ENCODE results near the gene KCNJ11. TPM values are rescaled to one million over a fixed set of nuclear protein-coding genes. Genes with fewer than 3 reads are reported as not detected.

The KCNJ11 gene
- total and polyA plus RNA-seq, 4 experiments from 2014 or later = 0.24 TPM; not detected in 3

DNA sequence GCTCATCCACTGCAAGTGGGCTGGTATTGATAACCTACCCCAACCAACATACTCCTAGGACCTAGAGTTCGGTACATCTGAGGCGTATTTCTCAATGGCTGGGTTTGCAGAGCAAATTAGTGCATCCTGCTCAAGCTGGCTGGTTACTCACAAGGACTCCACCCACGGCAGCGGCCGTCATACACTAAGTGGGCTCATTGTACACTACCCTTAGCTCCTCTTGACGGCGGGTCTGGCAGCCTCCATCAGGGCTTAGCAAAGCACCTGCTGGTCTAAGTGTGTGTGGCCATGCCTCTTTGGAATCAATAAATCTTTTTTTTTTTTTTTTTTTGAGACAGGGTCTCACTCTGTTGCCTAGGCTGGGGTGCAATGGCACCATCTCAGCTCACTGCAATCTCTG is 20.2 kb upstream of the KCNJ11 start:
- Histone ChIP-seq H3K4me1 (ENCODE audit: insufficient read depth, low read length) (no peaks in the 10 kb centered on the region), H3K9me3 (ENCODE audit: control insufficient read depth in 1 of 2, low read length in 2 of 2) (no peaks in the 10 kb centered on the region), H3K27ac (ENCODE audit: low read depth, low read length) (no peak overlapping the region), H3K4me3 (ENCODE audit: low read length in 2 of 2) (no peak overlapping the region), H3K27me3 (ENCODE audit: insufficient read depth, low read length) (no peaks in the 10 kb centered on the region), H3K36me3 (ENCODE audit: insufficient read depth, low read length) (no peaks in the 10 kb centered on the region)
- H3K4me1 Mint-ChIP-seq = no peaks in the 10 kb centered on the region
- no peak overlapping the region for H3K4me3 Mint-ChIP-seq
- intact Hi-C loops (cut with micrococcal nuclease) = no loop called here
- CTCF ChIA-PET (ENCODE audit: partially characterized antibody) = interaction anchor here (0.7 to 1.0 kb wide), 3 partner anchors 22 to 98 kb away, joined by 3 read pairs; no protein-coding TSS in a partner anchor
- DNase-seq = no peak
- POLR2A ChIA-PET (ENCODE audit: partially characterized antibody) = no interaction called here
- peaks cover 0 to 5% of the 10 kb centered on the region in 2 donors for H3K27me3 Mint-ChIP-seq
- no peak overlapping the region for H3K27ac Mint-ChIP-seq
- H3K9me3 Mint-ChIP-seq = no peaks in the 10 kb centered on the region
- H3K36me3 Mint-ChIP-seq = no peaks in the 10 kb centered on the region

DNA sequence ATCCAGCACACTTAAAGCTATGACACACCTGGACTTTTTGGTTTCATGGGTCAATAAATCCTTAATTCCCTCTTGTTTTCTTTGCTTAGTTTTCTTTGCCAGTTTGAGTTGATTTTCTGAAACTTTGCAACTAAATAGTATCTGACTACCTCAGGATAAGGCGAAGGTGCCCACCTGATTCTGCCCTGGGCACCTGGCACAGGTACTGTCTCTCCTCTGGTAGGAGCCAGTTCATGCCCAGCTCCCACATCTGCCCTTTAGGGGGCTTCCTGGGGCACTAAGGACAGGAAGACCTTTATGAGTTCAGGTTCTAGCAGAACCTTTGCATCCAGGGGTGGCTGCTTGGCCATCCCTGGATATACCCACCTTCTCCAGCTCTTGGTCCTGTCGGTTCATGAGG is 19.6 kb upstream of the KCNJ11 start:
- Histone ChIP-seq H3K27me3 (ENCODE audit: insufficient read depth, low read length) (no peaks in the 10 kb centered on the region), H3K9me3 (ENCODE audit: control insufficient read depth in 1 of 2, low read length in 2 of 2) (no peaks in the 10 kb centered on the region), H3K36me3 (ENCODE audit: insufficient read depth, low read length) (no peaks in the 10 kb centered on the region), H3K27ac (ENCODE audit: low read depth, low read length) (no peak overlapping the region), H3K4me1 (ENCODE audit: insufficient read depth, low read length) (no peaks in the 10 kb centered on the region), H3K4me3 (ENCODE audit: low read length in 2 of 2) (no peak overlapping the region)
- H3K27ac Mint-ChIP-seq = no peak overlapping the region
- no peaks in the 10 kb centered on the region for H3K36me3 Mint-ChIP-seq
- ChIA-PET POLR2A (ENCODE audit: partially characterized antibody) (no interaction called here), CTCF (ENCODE audit: partially characterized antibody) (interaction anchor here (0.8 to 1.0 kb wide), 2 partner anchors 21 to 24 kb away, joined by 3 read pairs; no protein-coding TSS in a partner anchor)
- H3K4me1 Mint-ChIP-seq = no peaks in the 10 kb centered on the region
- H3K9me3 Mint-ChIP-seq = no peaks in the 10 kb centered on the region
- peaks cover 0 to 2% of the 10 kb centered on the region in 2 donors for H3K27me3 Mint-ChIP-seq
- intact Hi-C loops (cut with micrococcal nuclease) = no loop called here
- no peak overlapping the region for H3K4me3 Mint-ChIP-seq
- DNase-seq = no peak

DNA sequence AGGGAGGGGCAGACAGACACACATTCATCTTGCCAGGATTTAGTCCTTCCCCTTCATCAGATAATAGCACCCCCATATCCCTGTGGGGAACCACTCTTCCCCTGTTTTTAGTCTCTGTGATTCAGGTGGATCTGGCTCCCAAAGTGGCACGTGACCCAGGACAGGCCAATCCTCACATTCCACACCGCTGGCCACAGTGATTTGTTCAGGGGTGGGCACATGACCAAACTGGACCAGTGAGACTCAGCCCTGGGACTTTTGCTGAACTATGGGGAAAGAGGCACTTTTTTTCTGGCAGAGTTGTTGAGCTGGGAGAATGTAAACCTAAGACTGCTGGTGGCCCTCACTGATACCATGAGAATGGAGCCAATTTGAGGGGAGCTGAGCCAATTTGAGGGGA is 19.1 kb upstream of the KCNJ11 start:
- intact Hi-C loops (cut with micrococcal nuclease) = no loop called here
- peaks cover 0 to 2% of the 10 kb centered on the region in 2 donors for H3K27me3 Mint-ChIP-seq
- Histone ChIP-seq H3K4me1 (ENCODE audit: insufficient read depth, low read length) (no peaks in the 10 kb centered on the region), H3K9me3 (ENCODE audit: control insufficient read depth in 1 of 2, low read length in 2 of 2) (no peaks in the 10 kb centered on the region), H3K27ac (ENCODE audit: low read depth, low read length) (no peak overlapping the region), H3K27me3 (ENCODE audit: insufficient read depth, low read length) (no peaks in the 10 kb centered on the region), H3K36me3 (ENCODE audit: insufficient read depth, low read length) (no peaks in the 10 kb centered on the region), H3K4me3 (ENCODE audit: low read length in 2 of 2) (no peak overlapping the region)
- no peaks in the 10 kb centered on the region for H3K4me1 Mint-ChIP-seq
- no peak overlapping the region for H3K27ac Mint-ChIP-seq
- no peaks in the 10 kb centered on the region for H3K9me3 Mint-ChIP-seq
- ChIA-PET CTCF (ENCODE audit: partially characterized antibody) (no interaction called here), POLR2A (ENCODE audit: partially characterized antibody) (no interaction called here)
- H3K4me3 Mint-ChIP-seq = no peak overlapping the region
- H3K36me3 Mint-ChIP-seq = no peaks in the 10 kb centered on the region
- DNase-seq = no peak

DNA sequence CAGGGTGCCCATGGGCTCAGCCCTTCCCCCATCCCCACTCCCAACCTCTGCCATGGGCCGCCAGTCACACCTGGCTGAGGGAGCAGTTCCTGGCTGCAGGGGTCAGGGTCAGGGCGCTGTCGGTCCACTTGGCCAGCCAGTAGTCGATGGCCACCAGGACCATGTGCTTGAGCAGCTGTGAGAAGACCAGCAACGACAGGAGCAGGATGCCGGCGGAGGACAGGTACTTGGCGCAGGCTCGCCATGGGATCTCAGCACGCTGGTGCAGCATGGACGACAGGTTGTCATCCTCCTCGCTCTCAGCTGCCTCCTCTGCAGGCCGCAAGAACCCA is 18.3 kb upstream of the KCNJ11 start:
- no peak for DNase-seq
- Histone ChIP-seq H3K27ac (ENCODE audit: low read depth, low read length) (no peak overlapping the region), H3K4me1 (ENCODE audit: insufficient read depth, low read length) (no peaks in the 10 kb centered on the region), H3K4me3 (ENCODE audit: low read length in 2 of 2) (no peak overlapping the region), H3K36me3 (ENCODE audit: insufficient read depth, low read length) (no peaks in the 10 kb centered on the region), H3K9me3 (ENCODE audit: control insufficient read depth in 1 of 2, low read length in 2 of 2) (no peaks in the 10 kb centered on the region), H3K27me3 (ENCODE audit: insufficient read depth, low read length) (no peaks in the 10 kb centered on the region)
- Mint-ChIP-seq H3K4me3 (no peak overlapping the region), H3K27ac (no peak overlapping the region), H3K36me3 (no peaks in the 10 kb centered on the region), H3K4me1 (no peaks in the 10 kb centered on the region), H3K27me3 (peaks cover 0 to 2% of the 10 kb centered on the region in 2 donors), H3K9me3 (no peaks in the 10 kb centered on the region)
- intact Hi-C loops (cut with micrococcal nuclease) = no loop called here
- ChIA-PET CTCF (ENCODE audit: partially characterized antibody) (no interaction called here), POLR2A (ENCODE audit: partially characterized antibody) (no interaction called here)

GRCh38 chr11:17406082-17406817 is 17.8 kb upstream of the KCNJ11 start:
- CTCF ChIA-PET (ENCODE audit: partially characterized antibody) = no interaction called here

GRCh38 chr11:17405232-17406005 is 17.0 kb upstream of the KCNJ11 start:
- no peak for DNase-seq
- Mint-ChIP-seq H3K27me3 (no peaks in the 10 kb centered on the region), H3K27ac (no peak overlapping the region), H3K9me3 (no peaks in the 10 kb centered on the region), H3K36me3 (no peaks in the 10 kb centered on the region), H3K4me3 (no peak overlapping the region), H3K4me1 (no peaks in the 10 kb centered on the region)
- H3K9me3 ChIP-seq (ENCODE audit: control insufficient read depth in 1 of 2, low read length in 2 of 2) = no peaks in the 10 kb centered on the region
- POLR2A ChIA-PET (ENCODE audit: partially characterized antibody) = no interaction called here
- H3K27me3 ChIP-seq (ENCODE audit: insufficient read depth, low read length) = no peaks in the 10 kb centered on the region
- intact Hi-C loops (cut with micrococcal nuclease) = no loop called here
- H3K4me3 ChIP-seq (ENCODE audit: low read length in 2 of 2) = no peak overlapping the region
- no peaks in the 10 kb centered on the region for H3K36me3 ChIP-seq (ENCODE audit: insufficient read depth, low read length)
- CTCF ChIA-PET (ENCODE audit: partially characterized antibody) = no interaction called here
- no peaks in the 10 kb centered on the region for H3K4me1 ChIP-seq (ENCODE audit: insufficient read depth, low read length)
- H3K27ac ChIP-seq (ENCODE audit: low read depth, low read length) = no peak overlapping the region

More at GRCh38 chr11:17406082-17406817, 17.8 kb upstream of the KCNJ11 start:
- H3K9me3 ChIP-seq (ENCODE audit: control insufficient read depth in 1 of 2, low read length in 2 of 2) = no peaks in the 10 kb centered on the region
- H3K27me3 ChIP-seq (ENCODE audit: insufficient read depth, low read length) = no peaks in the 10 kb centered on the region
- no peaks in the 10 kb centered on the region for H3K36me3 ChIP-seq (ENCODE audit: insufficient read depth, low read length)
- POLR2A ChIA-PET (ENCODE audit: partially characterized antibody) = no interaction called here
- no peak for DNase-seq
- Mint-ChIP-seq H3K27me3 (no peaks in the 10 kb centered on the region), H3K4me3 (no peak overlapping the region), H3K4me1 (no peaks in the 10 kb centered on the region), H3K9me3 (no peaks in the 10 kb centered on the region), H3K36me3 (no peaks in the 10 kb centered on the region), H3K27ac (no peak overlapping the region)
- H3K4me3 ChIP-seq (ENCODE audit: low read length in 2 of 2) = no peak overlapping the region
- H3K27ac ChIP-seq (ENCODE audit: low read depth, low read length) = no peak overlapping the region
- no peaks in the 10 kb centered on the region for H3K4me1 ChIP-seq (ENCODE audit: insufficient read depth, low read length)
- intact Hi-C loops (cut with micrococcal nuclease) = no loop called here

DNA sequence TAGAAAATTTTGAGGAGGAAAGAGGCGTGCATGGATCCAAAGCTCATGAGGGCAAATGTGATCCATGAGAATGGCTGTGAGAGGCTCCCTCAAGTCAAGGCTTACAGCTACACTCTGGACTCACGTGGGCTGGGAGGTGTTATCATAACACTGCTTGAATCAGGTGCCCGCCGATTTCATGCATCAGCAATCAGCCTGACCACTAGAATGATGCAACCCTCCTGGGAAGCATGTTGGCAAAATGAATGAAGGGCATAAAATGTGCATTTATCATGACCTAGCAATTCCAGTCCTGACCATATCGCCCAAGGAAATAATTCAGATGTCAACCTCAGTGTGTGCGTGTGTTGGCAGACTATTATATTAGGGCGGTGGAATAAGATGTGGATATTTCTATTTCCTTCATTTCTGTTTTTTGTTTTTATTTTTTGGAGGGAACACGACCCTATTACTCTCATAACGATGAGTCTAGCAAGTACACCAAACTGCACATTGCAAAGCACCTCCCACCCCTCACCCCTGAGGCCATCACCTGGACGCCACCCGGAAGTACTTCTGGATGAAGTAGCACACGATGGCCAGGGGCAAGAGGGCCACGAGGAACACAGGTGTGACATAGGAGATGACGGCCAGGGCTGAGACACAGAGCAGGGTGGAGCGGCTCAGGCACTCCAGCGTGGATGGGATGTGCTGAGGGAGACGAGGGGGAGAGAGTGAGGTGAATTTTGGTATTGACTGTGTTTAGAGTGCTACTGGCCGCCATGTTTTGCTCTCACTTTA is 15.7 kb upstream of the KCNJ11 start:
- H3K9me3 Mint-ChIP-seq = peaks cover 0 to 2% (median 0%) of the 10 kb centered on the region in 8 donors
- no peak overlapping the region for H3K4me3 ChIP-seq (ENCODE audit: low read length in 2 of 2)
- no peaks in the 10 kb centered on the region for H3K36me3 ChIP-seq (ENCODE audit: insufficient read depth, low read length)
- H3K27me3 Mint-ChIP-seq = no peaks in the 10 kb centered on the region
- H3K27ac ChIP-seq (ENCODE audit: low read depth, low read length) = no peak overlapping the region
- H3K4me1 ChIP-seq (ENCODE audit: insufficient read depth, low read length) = no peaks in the 10 kb centered on the region
- H3K27me3 ChIP-seq (ENCODE audit: insufficient read depth, low read length) = no peaks in the 10 kb centered on the region
- intact Hi-C loops (cut with micrococcal nuclease) = no loop called here
- no peak for DNase-seq
- POLR2A ChIA-PET (ENCODE audit: partially characterized antibody) = no interaction called here
- no peak overlapping the region for H3K4me3 Mint-ChIP-seq
- H3K36me3 Mint-ChIP-seq = no peaks in the 10 kb centered on the region
- no peaks in the 10 kb centered on the region for H3K9me3 ChIP-seq (ENCODE audit: control insufficient read depth in 1 of 2, low read length in 2 of 2)
- no peak overlapping the region for H3K27ac Mint-ChIP-seq
- H3K4me1 Mint-ChIP-seq = no peaks in the 10 kb centered on the region
- CTCF ChIA-PET (ENCODE audit: partially characterized antibody) = interaction anchor here (1.1 to 1.9 kb wide), 2 partner anchors 20 to 124 kb away, joined by 3 to 13 read pairs; no protein-coding TSS in a partner anchor
